ENCODE results near the gene IRX4.
"Not testable (repeated sequence)": the region's sequence is repeated elsewhere in the genome, so short reads cannot be mapped to it uniquely, and the experiment has no call there.

Gene IRX4

DNA sequence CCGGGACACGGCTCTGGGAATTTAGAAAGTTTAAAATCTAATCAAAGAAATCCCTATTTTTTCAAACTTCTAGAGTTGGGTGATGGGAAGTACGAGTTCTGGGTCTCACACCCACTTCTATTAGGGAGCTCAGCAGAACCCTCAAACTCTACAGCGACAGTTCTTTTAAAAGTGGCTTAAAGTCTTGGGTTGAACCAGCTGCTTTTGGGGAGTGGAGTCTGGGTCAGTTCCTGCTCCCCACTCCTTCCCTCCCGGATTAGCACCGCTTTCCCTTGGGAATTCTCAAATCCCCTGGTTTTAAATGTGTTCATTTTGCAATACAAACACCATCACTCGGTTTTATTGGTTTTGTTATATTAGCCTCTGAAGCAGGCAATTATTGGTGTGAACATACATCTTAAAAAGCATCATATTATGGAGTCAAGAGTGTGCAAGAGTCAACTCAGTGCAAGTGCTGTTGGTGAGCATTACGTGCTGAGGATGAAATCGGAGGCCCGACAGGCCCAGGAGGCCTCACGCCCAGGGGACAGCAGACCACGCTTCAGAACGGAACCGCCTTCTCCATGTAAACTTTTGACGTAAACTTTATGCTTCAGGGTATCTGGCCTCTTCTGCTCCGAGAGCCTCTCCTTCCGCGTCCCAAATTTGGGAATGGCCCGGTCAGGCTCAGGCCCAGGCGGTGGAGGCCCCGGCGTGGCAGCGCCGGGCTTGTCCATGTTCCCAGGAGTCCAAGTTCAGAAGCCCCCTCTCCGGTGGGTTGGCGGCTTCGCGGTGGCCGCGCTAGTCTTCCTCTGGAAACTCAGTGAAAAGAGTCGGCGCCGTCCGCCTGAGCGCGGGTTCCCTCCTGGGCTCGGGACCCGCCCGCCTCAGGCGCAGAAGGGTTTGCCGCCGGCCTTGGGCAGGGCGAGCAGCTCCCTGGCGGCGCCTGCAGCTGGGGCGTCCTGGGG is 5.3 kb downstream of the IRX4 start:
- DNase-seq: no peak

DNA sequence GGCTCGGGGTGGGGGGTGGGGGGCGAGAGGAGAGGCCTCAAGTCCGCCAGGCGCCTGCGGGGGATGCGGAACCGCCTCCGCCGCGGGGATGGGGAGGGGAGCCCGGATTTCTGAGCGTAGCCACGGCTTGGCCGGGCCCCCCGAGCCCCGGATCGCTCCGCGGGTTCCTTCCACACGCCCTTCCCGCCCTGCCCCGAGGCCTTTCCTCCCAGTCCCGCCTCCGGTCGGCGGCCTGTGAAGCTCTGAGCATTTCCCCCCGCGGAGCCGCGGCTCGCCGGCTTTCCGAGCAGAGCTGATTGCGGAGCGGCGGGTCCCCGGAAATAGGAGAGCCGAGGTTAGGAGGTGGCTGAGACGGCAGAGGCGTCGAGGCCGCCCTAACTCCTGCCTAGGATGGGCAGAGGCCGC is 6.1 kb downstream of the IRX4 start:
- DNase-seq: no peak

DNA sequence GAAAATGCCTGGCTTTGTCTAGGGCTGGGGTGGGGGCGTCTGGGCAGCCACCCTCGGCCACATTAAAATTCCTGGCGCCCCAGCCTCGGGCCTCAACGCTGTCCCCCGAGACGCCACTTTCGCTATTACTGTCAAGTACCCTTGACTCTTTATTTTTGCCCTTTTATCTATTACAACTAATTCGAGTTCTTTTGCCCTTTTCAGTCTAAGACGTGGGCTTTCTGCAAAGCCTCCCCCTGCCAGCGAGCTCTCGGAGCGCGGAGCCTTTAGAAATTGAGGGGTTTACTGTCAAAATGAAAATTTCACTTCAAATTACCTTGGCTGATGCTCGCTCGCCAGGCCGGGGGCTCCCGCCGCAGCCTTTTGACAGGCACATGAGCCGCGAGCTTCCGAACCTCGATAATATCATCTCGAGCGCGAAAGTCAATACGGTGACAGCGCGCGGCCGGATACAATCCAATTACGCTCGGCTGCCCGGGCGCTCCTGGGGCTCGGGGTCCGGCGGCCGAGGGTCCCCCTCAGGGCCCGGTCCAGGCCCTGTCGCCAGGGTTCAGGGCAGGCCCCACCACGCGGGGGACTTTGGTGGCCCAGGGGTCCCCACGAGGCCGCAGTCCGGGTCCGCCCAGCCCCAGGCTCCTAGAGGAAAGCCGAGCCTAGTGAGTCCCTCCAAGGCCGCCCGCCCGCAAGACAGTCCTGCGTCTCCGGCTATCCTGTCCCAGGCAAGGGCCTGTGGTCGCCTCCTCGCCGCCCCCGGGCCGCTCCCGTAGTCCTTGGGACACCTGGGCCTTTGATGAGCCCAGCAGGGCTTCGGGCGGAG is 6.7 kb downstream of the IRX4 start:
- no peak for DNase-seq

- no peak for DNase-seq
These were observed 7.4 kb downstream of the IRX4 start for GRCh38 chr5:1875281-1875842.

- DNase-seq: no peak
These were observed 7.9 kb downstream of the IRX4 start for GRCh38 chr5:1874771-1875220.

GRCh38 chr5:1874348-1874747 is 8.4 kb downstream of the IRX4 start:
- no peak for DNase-seq

DNA sequence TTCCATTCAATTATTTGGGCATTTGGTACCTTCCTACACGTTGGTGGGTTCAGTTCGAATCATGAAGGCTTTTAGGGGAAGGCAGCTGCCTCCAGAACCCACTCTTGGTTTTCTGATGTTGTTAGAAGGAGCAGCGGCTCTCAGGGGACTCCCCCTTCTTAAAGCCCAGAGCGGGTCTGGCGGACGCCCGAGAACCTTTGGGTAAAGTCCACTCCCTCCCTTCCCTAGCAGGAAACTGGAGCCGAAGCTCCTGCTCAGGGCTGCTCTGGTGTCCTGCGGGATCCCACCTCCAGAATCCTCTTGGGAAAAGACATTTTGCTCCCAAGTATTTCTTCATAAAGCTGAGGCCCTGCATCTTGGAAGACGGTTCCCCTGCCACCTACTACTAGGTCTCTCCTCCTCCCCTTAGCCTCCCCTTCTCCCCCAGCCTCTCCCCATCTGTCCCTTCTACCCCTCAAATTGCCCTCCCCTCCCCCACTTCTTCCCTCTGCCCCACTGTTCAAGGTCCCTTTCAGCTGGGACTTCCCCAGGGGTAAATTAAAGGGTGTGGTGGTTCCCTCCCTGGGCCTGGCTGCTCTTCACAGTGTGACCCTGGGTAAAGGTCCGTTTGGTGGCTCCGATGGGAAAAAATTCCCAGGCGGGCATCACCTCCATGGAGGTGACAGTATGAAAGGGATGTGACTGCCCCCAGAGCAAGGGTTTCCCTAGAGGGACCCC is 9.3 kb downstream of the IRX4 start:
- DNase-seq: no peak

- no peak for DNase-seq
These were observed 11.3 kb downstream of the IRX4 start for GRCh38 chr5:1871441-1871840.

GRCh38 chr5:1870435-1871272 is 12.1 kb downstream of the IRX4 start:
- DNase-seq: not testable (repeated sequence)

- no peak for DNase-seq
These were observed 13.7 kb downstream of the IRX4 start for GRCh38 chr5:1868886-1869475.

GRCh38 chr5:1867815-1868143 is 14.9 kb downstream of the IRX4 start:
- no peak for DNase-seq

GRCh38 chr5:1867114-1867814 is 15.5 kb downstream of the IRX4 start:
- no peak for DNase-seq

DNA sequence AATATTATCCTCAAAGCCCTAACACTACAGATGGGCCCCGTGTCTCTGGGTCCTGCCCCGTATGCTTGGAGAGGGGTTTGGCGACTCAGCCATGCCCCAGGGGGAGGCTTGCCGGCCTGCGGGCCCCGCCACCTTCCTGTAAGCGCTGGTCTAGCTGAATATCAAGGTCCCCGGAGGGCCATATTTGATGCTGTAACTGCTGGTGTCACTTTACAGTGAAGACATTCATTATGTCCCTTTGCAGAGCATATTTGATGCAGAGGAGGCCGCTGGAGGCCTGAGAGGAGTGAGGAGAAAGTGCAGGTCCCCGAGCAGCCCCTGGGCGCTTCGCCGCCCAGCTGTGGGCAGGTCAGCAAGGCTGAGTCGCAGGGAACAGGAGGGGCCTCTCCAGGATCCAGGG is 16.8 kb downstream of the IRX4 start:
- DNase-seq: no peak

- no peak for DNase-seq
These were observed 17.2 kb downstream of the IRX4 start for GRCh38 chr5:1865486-1865885.

DNA sequence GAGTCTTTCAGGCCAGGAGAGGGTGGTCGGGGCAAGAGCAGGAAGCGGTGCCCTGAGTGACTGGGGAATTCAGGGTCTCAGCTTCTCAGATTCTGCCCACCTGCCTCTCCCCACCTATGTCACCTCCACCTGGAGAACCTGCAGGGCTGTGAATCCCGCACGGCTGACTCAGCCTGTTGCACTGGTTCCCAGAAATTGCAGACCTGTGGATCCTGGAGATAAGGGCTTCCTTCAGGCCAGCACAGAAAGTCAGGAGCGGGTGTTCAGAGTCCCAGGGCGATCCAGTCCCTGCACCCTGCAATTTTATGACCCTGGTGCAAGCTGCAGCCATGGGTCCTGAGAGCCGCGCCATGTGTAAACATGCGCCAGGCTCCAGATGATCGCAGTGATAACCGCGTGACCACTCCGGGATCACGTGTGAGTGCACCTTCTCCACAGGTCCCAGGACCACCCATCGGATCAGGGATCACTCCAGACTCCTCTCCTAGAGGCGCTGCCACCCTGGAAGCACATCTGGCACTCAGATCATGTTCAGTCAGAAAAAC is 17.8 kb downstream of the IRX4 start:
- no peak for DNase-seq

DNA sequence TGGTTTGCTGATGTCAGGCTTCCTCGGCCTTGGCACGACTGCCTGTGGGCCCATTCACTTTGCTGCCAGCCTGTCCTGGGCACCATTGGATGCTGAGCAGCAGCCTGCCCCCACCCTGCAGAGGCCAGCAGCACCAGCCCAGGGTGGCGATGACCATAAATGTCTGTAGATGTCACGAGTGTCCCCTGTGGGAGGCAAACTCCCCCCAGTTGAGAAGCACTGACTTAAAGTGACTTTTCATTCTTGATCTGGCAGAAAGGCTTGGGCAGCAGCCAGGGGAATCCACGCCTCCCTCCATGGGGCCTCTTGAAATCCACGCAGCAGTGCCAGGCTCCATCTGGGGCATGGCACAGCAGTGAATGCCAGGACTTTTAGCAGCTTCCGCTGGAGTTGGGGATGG is 21.8 kb downstream of the IRX4 start:
- no peak for DNase-seq

GRCh38 chr5:1860021-1860610 is 22.6 kb downstream of the IRX4 start:
- DNase-seq: no peak

GRCh38 chr5:1859099-1859498 is 23.6 kb downstream of the IRX4 start:
- DNase-seq: no peak

DNA sequence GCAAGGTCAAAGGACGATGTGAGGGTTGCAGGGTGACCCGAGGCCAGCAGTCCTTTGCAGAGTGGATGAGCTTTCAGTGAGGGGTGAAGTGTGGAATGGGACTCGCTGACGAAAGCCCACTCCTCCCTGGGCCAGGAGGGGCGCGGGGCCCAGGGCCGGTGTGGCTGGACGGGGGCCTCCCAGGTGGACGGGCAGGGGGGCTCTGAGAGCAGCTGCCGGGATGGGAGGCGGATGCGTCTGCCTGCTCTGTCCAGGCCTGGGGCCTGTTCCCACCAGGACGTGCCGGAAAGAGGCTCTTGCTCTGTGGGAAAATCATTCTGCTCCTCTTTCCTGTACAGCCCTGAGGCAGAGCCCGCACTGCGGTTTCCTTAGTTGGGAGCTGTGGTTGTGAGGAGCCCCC is 24.3 kb downstream of the IRX4 start:
- DNase-seq: no peak

DNA sequence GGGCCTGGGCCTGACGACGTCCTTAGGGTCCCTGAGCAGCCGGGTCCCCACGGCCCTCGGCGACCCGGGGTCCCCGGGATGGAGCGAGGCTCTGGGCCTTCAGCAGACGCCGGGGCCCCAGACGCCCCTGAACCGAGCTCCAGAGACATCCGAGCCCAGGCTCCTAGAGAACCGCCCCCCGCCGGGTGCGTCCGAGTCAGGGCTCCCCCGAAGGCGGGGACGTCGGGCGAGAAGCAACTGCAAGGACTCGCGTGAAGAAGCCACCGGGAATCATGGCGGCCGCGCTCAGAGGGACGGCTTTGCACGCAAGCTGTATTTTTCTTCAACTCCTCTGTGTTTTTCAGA is 25.5 kb downstream of the IRX4 start:
- DNase-seq: no peak
